Hepatocyte (in vitro differentiated cells): Measurements from ENCODE around the gene CD27.
"Not testable (repeated sequence)": the region's sequence is repeated elsewhere in the genome, so short reads cannot be mapped to it uniquely, and the experiment has no call there.

ENCODE experiments used
- CTCF ChIP-seq: fragments of 200-600 bp; sonication (generic); IDR thresholded peaks from 2 replicates; pipeline ENCODE4 v1.5.1; 2016; ENCODE audit warnings: antibody characterized with exemption, mild to moderate bottlenecking; ENCODE audit not compliant: poor library complexity
- EZH2 ChIP-seq: fragments of 200-600 bp; sonication (generic); IDR thresholded peaks from 2 replicates; pipeline ENCODE4 v1.6.1; 2016; ENCODE audit warnings: antibody characterized with exemption, mild to moderate bottlenecking, borderline replicate concordance
- EZH2phosphoT487 ChIP-seq: fragments of 200-600 bp; sonication (generic); IDR thresholded peaks from one replicate; pipeline ENCODE4 v1.6.1; 2018; ENCODE audit warnings: antibody characterized with exemption, mild to moderate bottlenecking, low read depth, moderate library complexity; ENCODE audit not compliant: unreplicated experiment, severe bottlenecking

GRCh38 chr12:6475233-6475975, 30.6 kb downstream of the CD27 start:
- not testable (repeated sequence) for TF ChIP-seq CTCF, EZH2, EZH2phosphoT487
